Kidney epithelial cell (primary cell): Measurements from ENCODE around the gene SLAIN2. TPM values are rescaled to one million over a fixed set of nuclear protein-coding genes. Genes with fewer than 3 reads are reported as not detected.
"Not testable (repeated sequence)": the region's sequence is repeated elsewhere in the genome, so short reads cannot be mapped to it uniquely, and the experiment has no call there.

Source experiments
- DNase-seq: peaks from one replicate; pipeline ENCODE4 v3.0.0-alpha.2; 2010; ENCODE audit warnings: low read depth
- H3K27me3 ChIP-seq: 2 replicates; pipeline ENCODE4 v1.6.0; 2011; ENCODE audit warnings: low read length; ENCODE audit not compliant: control insufficient read depth, insufficient read depth
- H3K36me3 ChIP-seq: 2 replicates; pipeline ENCODE4 v1.5.1; 2011; ENCODE audit warnings: low read length; ENCODE audit not compliant: control insufficient read depth, insufficient read depth
- H3K4me3 ChIP-seq: 2 replicates; pipeline ENCODE4 v1.5.1; 2011; ENCODE audit warnings: low read depth, mild to moderate bottlenecking, control low read depth, low read length
- total RNA-seq: library from RNA; depleted of rRNA; stranded (reverse); fragments of >200 nt; gene quantifications from 2 replicates; pipeline ENCODE4 v1.2.3, GENCODE V29; 2015
- TF ChIP-seq, protein P1 (sequence below): IDR thresholded peaks from 2 replicates; pipeline ENCODE4 v1.5.1; 2011; ENCODE audit warnings: mild to moderate bottlenecking, moderate library complexity, low read length, control low read depth, inconsistent platforms; ENCODE audit not compliant: insufficient read depth, poor library complexity, severe bottlenecking

SLAIN2 gene
- total RNA-seq, 1 donor from 2014 or later, result 104 TPM

DNA sequence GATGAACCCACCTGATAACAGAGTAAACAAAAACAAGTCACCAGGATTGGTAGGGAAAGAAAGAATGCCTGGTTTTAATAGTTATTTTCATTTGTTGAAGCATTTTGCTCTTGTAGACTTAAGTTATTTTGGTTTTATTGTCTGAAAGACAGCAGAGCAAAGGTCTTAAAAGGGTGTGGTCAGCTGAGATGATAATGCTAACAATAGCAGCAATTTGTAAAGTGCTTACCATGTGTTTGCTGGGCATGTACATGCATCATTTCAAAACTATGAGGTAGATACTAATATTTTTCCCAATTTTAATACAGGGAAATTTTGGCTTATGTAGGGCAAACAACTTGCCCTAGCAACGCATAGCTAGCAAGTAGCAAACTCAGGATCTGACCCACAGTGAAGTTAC, 95.0 kb downstream of the SLAIN2 start:
- no peak for DNase-seq
- H3K27me3 ChIP-seq, result no peaks in the 10 kb centered on the region
- TF ChIP-seq, protein P1, sequence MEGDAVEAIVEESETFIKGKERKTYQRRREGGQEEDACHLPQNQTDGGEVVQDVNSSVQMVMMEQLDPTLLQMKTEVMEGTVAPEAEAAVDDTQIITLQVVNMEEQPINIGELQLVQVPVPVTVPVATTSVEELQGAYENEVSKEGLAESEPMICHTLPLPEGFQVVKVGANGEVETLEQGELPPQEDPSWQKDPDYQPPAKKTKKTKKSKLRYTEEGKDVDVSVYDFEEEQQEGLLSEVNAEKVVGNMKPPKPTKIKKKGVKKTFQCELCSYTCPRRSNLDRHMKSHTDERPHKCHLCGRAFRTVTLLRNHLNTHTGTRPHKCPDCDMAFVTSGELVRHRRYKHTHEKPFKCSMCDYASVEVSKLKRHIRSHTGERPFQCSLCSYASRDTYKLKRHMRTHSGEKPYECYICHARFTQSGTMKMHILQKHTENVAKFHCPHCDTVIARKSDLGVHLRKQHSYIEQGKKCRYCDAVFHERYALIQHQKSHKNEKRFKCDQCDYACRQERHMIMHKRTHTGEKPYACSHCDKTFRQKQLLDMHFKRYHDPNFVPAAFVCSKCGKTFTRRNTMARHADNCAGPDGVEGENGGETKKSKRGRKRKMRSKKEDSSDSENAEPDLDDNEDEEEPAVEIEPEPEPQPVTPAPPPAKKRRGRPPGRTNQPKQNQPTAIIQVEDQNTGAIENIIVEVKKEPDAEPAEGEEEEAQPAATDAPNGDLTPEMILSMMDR, result no peak
- no peak overlapping the region for H3K4me3 ChIP-seq
- H3K36me3 ChIP-seq, result no peaks in the 10 kb centered on the region

DNA sequence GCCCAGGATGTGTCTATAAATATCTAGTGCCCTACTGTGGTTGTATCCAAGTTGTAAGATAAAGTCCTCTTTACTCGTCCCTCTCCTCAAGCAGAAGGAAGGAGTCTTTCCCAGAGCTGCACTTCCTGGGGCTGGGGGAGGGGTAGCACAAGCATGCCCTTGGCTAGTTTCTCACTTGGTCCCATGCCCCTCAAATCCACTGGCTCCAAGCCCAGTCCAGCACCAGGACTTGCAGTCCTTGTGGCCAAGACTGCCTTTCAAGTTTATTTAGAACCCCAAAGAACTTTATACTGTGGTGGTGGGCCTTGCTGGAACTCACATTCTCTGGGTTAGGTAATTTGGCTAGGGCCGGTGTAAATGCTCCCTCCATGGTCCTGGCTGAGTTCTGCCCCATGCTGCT, 98.7 kb downstream of the SLAIN2 start:
- no peaks in the 10 kb centered on the region for H3K36me3 ChIP-seq
- TF ChIP-seq, protein P1, result no peak
- no peaks in the 10 kb centered on the region for H3K27me3 ChIP-seq
- H3K4me3 ChIP-seq, result no peak overlapping the region
- DNase-seq, result no peak

DNA sequence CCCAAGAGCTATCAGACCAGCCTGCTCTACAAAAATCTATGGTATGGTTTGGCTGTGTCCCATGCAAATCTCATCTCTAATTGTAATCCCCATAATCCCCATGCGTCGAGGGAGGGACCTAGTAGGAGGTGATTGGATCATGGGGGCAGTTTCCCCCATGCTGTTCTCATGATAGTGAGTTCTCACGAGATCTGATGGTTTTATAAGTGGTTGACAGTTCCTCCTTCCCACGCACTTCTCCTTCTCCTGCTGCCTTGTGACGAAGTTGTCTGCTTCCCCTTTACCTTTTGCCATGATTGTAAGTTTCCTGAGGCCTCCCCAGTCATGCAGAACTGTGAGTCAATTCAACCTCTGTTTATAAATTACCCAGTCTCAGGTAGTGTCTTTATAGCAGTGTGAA, 99.6 kb downstream of the SLAIN2 start:
- DNase-seq, H3K27me3 ChIP-seq, H3K4me3 ChIP-seq, H3K36me3 ChIP-seq: not testable (repeated sequence)

DNA sequence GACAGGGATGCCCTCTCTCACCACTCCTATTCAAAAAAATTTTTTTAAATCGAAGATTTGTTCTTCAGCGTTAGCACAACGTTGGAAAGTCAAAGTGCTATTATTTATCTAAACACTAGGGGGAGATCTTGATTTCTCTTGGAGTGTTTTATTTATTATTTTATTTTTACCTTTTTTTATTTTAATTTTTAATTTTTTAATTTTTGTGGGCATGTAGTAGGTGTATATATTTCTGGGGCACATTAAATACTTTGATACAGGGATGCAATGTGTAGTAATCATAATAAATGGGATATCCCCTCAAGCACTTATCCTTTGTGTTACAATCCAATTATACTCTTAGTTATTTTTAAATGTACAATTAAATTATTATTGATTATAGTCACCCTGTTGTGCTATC, 104.4 kb downstream of the SLAIN2 start:
- H3K27me3 ChIP-seq, result no peaks in the 10 kb centered on the region
- H3K4me3 ChIP-seq, result no peak overlapping the region
- H3K36me3 ChIP-seq, result no peaks in the 10 kb centered on the region
- TF ChIP-seq, protein P1, result peak; percentile 36
- no peak for DNase-seq

DNA sequence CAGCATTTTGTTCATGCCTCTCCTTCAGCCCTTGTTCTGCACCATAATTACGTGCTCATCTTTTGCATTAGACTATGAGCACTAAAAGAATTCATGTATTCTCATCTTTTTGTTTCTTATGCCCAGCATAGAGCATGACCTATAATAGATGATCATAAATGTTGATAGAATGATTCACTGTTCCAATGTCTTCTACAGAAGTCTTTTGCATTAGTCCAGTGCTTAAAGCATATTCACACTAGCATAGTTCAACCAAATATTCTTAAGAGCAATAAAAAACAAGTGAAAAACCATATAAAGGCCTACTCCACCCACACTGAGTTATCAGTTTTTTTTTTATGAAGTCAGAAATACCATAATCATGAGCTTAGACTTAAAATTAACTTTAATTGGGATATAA, 105.3 kb downstream of the SLAIN2 start:
- TF ChIP-seq, protein P1, result no peak
- no peak overlapping the region for H3K4me3 ChIP-seq
- H3K27me3 ChIP-seq, result no peaks in the 10 kb centered on the region
- no peak for DNase-seq
- no peaks in the 10 kb centered on the region for H3K36me3 ChIP-seq

DNA sequence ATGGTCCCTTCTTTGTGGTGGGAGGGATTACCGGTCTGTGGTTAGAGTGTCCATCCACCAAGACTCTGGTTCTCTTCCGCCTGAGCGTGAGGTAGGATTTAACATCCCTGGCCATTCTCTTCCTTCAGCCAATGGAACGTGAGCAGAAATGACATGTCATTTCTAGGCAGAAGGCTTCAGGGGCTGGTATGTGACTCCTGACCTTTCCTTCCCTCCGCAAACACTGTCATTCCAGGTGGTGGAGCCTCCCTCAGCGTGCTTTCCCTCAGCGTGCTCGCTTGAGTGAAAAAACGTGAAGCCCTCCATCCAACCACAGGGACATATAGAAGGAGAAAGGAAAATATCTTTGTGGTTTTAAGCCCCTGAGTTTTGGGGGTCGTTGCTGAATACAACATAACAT, 107.8 kb downstream of the SLAIN2 start:
- DNase-seq, result no peak
- Histone ChIP-seq H3K36me3 (no peaks in the 10 kb centered on the region), H3K4me3 (no peak overlapping the region), H3K27me3 (no peaks in the 10 kb centered on the region)
- TF ChIP-seq, protein P1, result no peak

DNA sequence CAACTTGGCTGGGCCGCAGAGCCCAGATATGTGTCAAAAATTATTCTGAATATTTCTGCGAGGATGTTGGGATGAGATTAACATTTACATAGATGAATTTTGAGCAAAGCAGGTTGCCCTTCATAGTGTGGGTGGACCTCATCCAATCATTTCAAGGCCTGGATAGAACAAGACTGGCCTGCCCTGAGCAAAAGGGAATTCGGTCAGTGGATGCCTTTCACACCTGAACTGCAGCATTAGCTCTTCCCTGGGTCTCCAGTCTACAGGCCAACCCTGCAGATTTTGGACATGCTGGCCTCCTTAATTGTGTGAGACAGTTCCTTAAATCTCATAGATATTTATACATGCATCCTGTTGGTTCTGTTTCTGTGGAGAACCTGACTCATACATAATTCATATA, 109.4 kb downstream of the SLAIN2 start:
- Histone ChIP-seq H3K27me3 (no peaks in the 10 kb centered on the region), H3K4me3 (no peak overlapping the region)
- TF ChIP-seq, protein P1, result no peak

DNA sequence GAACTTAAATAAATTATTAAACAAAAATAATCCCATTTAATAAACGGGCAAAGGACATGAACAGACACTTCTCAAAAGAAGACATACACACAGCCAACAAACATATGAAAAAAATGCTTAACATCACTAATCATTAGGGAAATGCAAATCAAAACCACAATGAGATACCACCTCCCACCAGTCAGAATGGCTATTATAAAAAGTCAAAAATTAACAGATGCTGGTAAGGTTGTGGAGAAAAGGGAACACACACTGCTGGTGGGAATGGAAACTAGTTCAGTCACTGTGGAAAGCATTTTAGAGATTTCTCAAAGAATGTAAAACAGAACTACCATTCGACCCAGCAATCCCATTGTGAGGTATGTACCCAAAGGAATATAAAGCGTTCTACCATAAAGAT, 110.3 kb downstream of the SLAIN2 start:
- H3K36me3 ChIP-seq, DNase-seq, H3K4me3 ChIP-seq, H3K27me3 ChIP-seq: not testable (repeated sequence)

More for the DNA sequence above, 109.4 kb downstream of the SLAIN2 start:
- DNase-seq, result no peak
- H3K36me3 ChIP-seq, result no peaks in the 10 kb centered on the region
